H9 (cell line): ENCODE results near the gene TMC2. TPM values are rescaled to one million over a fixed set of nuclear protein-coding genes. Genes with fewer than 3 reads are reported as not detected.

Experiments used
- DNase-seq: peaks from one replicate; pipeline ENCODE4 v3.0.0-alpha.2; 2017
- H2AFZ ChIP-seq: one replicate; pipeline ENCODE4 v1.6.1; 2013; ENCODE audit warnings: mild to moderate bottlenecking, low read length, control low read depth, moderate library complexity
- H2AK5ac ChIP-seq: 2 replicates; pipeline ENCODE4 v1.6.1; 2013; ENCODE audit warnings: low read length, control low read depth, mixed read lengths; ENCODE audit not compliant: insufficient read length
- H2BK120ac ChIP-seq: one replicate; pipeline ENCODE4 v1.6.1; 2013; ENCODE audit warnings: low read depth, mild to moderate bottlenecking, low read length, control low read depth, inconsistent platforms; ENCODE audit not compliant: poor library complexity, severe bottlenecking
- H2BK12ac ChIP-seq: 2 replicates; pipeline ENCODE4 v1.6.1; 2013; ENCODE audit warnings: low read length, control low read depth, mixed read lengths, low read depth; ENCODE audit not compliant: insufficient read length
- H2BK15ac ChIP-seq: 2 replicates; pipeline ENCODE4 v1.6.1; 2013; ENCODE audit warnings: low read depth, low read length, control low read depth
- H2BK20ac ChIP-seq: one replicate; pipeline ENCODE4 v1.6.1; 2013; ENCODE audit warnings: low read depth, mild to moderate bottlenecking, low read length, control low read depth, inconsistent platforms; ENCODE audit not compliant: poor library complexity, severe bottlenecking
- H2BK5ac ChIP-seq: 2 replicates; pipeline ENCODE4 v1.6.1; 2013; ENCODE audit warnings: low read length, control low read depth, mixed read lengths; ENCODE audit not compliant: insufficient read length
- H3K14ac ChIP-seq: 2 replicates; pipeline ENCODE4 v1.6.1; 2013; ENCODE audit warnings: low read length, control low read depth; ENCODE audit not compliant: insufficient read depth
- H3K18ac ChIP-seq: 2 replicates; pipeline ENCODE4 v1.6.1; 2013; ENCODE audit warnings: low read depth, mild to moderate bottlenecking, mixed read lengths, low read length, control low read depth; ENCODE audit not compliant: insufficient read length
- H3K23ac ChIP-seq: 2 replicates; pipeline ENCODE4 v1.6.1; 2013; ENCODE audit warnings: low read length, control low read depth, mixed read lengths, low read depth; ENCODE audit not compliant: insufficient read length
- H3K23me2 ChIP-seq: 2 replicates; pipeline ENCODE4 v1.6.1; 2013; ENCODE audit warnings: low read depth, mild to moderate bottlenecking, mixed read lengths, low read length, control low read depth; ENCODE audit not compliant: insufficient read length, poor library complexity, severe bottlenecking
- H3K27ac ChIP-seq: 2 replicates; pipeline ENCODE4 v1.5.1; 2013; ENCODE audit warnings: low read length, control low read depth, mixed read lengths, low read depth; ENCODE audit not compliant: insufficient read length
- H3K27me3 ChIP-seq: 2 replicates; pipeline ENCODE4 v1.6.1; 2013; ENCODE audit warnings: low read length, control low read depth, inconsistent platforms; ENCODE audit not compliant: insufficient read depth
- H3K4ac ChIP-seq: 2 replicates; pipeline ENCODE4 v1.6.1; 2013; ENCODE audit warnings: low read depth, mild to moderate bottlenecking, control low read depth, inconsistent platforms, low read length, moderate library complexity
- H3K4me1 ChIP-seq: 2 replicates; pipeline ENCODE4 v1.6.1; 2013; ENCODE audit warnings: low read length, control low read depth, inconsistent platforms; ENCODE audit not compliant: insufficient read depth
- H3K4me2 ChIP-seq: 2 replicates; pipeline ENCODE4 v1.6.1; 2013; ENCODE audit warnings: low read length, control low read depth, mixed read lengths; ENCODE audit not compliant: insufficient read length, insufficient read depth
- H3K56ac ChIP-seq: 2 replicates; pipeline ENCODE4 v1.6.1; 2013; ENCODE audit warnings: low read depth, mild to moderate bottlenecking, mixed read lengths, low read length, control low read depth; ENCODE audit not compliant: insufficient read length
- H3K79me1 ChIP-seq: 2 replicates; pipeline ENCODE4 v1.6.1; 2013; ENCODE audit warnings: low read depth, mild to moderate bottlenecking, moderate library complexity, low read length, control low read depth, inconsistent platforms; ENCODE audit not compliant: insufficient read depth, poor library complexity, severe bottlenecking
- H3K79me2 ChIP-seq: 2 replicates; pipeline ENCODE4 v1.6.1; 2013; ENCODE audit warnings: low read length, control low read depth, inconsistent platforms; ENCODE audit not compliant: insufficient read depth
- H3K9ac ChIP-seq: 2 replicates; pipeline ENCODE4 v1.6.1; 2013; ENCODE audit warnings: low read length, control low read depth, mixed read lengths; ENCODE audit not compliant: insufficient read length; ENCODE audit errors: extremely low read depth
- H3K9me3 ChIP-seq: one replicate; pipeline ENCODE4 v1.6.1; 2013; ENCODE audit warnings: low read depth, low read length, inconsistent platforms; ENCODE audit not compliant: control insufficient read depth
- H3T11ph ChIP-seq: one replicate; pipeline ENCODE4 v1.6.1; 2013; ENCODE audit warnings: mild to moderate bottlenecking, low read length, control low read depth, inconsistent platforms
- H4K20me1 ChIP-seq: one replicate; pipeline ENCODE4 v1.6.1; 2013; ENCODE audit not compliant: control insufficient read depth, insufficient read length, insufficient read depth
- H4K5ac ChIP-seq: 2 replicates; pipeline ENCODE4 v1.6.1; 2013; ENCODE audit warnings: low read depth, mild to moderate bottlenecking, mixed read lengths, low read length, control low read depth; ENCODE audit not compliant: insufficient read length
- H4K8ac ChIP-seq: replicated peaks from 2 replicates; pipeline ENCODE4 v1.6.1; 2013; ENCODE audit warnings: low read length, control low read depth, mixed read lengths, low read depth; ENCODE audit not compliant: insufficient read length
- H4K91ac ChIP-seq: 2 replicates; pipeline ENCODE4 v1.6.1; 2013; ENCODE audit warnings: low read depth, mild to moderate bottlenecking, moderate library complexity, mixed read lengths, low read length, control low read depth; ENCODE audit not compliant: insufficient read length
- H3K27ac Mint-ChIP-seq, 3 experiments: 2 replicates in 2 of 3; 3 replicates in 1 of 3; pipeline ENCODE4 v1.8.0; 2020 to 2021; ENCODE audit warnings: mixed read lengths in 3 of 3, mild to moderate bottlenecking in 1 of 3, moderate library complexity in 1 of 3
- H3K27me3 Mint-ChIP-seq: 2 replicates; pipeline ENCODE4 v1.8.0; 2021; ENCODE audit warnings: low read depth, mild to moderate bottlenecking, moderate library complexity, mixed read lengths
- H3K36me3 Mint-ChIP-seq, 3 experiments: 2 replicates in 2 of 3; 3 replicates in 1 of 3; pipeline ENCODE4 v1.8.0; 2020 to 2021; ENCODE audit warnings: low read depth in 3 of 3, mixed read lengths in 3 of 3; ENCODE audit not compliant: insufficient read depth in 1 of 3
- H3K4me1 Mint-ChIP-seq, 2 experiments: 2 replicates each; pipeline ENCODE4 v1.8.0; 2020; ENCODE audit warnings: mixed read lengths in 2 of 2
- H3K4me3 Mint-ChIP-seq, 2 experiments: 2 replicates in 1 of 2; 3 replicates in 1 of 2; pipeline ENCODE4 v1.8.0; 2020 to 2021; ENCODE audit warnings: mild to moderate bottlenecking in 2 of 2, mixed read lengths in 2 of 2, moderate library complexity in 1 of 2
- H3K9me3 Mint-ChIP-seq, 2 experiments: 2 replicates in 1 of 2; 3 replicates in 1 of 2; pipeline ENCODE4 v1.8.0; 2020; ENCODE audit warnings: mild to moderate bottlenecking in 2 of 2, mixed read lengths in 2 of 2, moderate library complexity in 1 of 2
- CTCF ChIP-seq: fragments of 200-600 bp; sonication (generic); conservative IDR thresholded peaks from 3 replicates; pipeline ENCODE4 v1.8.0; 2021; ENCODE audit warnings: antibody characterized with exemption, mild to moderate bottlenecking
- WGBS: extraction: QIAGEN DNeasy Blood & Tissue Kit; methylation state at CpG from one replicate; pipeline ENCODE4 v1.1.7; 2013; ENCODE audit warnings: missing lambda C conversion rate, low lambda C conversion rate, mixed read lengths; ENCODE audit not compliant: insufficient read length; ENCODE audit errors: extremely low coverage; 5-methylcytosine and 5-hydroxymethylcytosine counted together
- total RNA-seq: library from RNA; stranded (reverse); gene quantifications from 2 replicates; pipeline ENCODE4 v1.2.1, GENCODE V29; 2021

Gene TMC2
- total RNA-seq, 1 experiment from 2014 or later, result not detected

GRCh38 chr20:2610941-2611720, 74.8 kb downstream of the TMC2 start:
- no peaks in the 10 kb centered on the region for H3K4me1 ChIP-seq
- H3K23me2 ChIP-seq, result no peaks in the 10 kb centered on the region
- no peak overlapping the region for H3K56ac ChIP-seq
- H3K23ac ChIP-seq, result no peak overlapping the region
- Mint-ChIP-seq H3K36me3 (peaks cover 0 to 7% (median 3%) of the 10 kb centered on the region in 3 experiments; a peak in 3 of 7 replicates), H3K9me3 (peaks cover 17 to 18% of the 10 kb centered on the region in 2 experiments), H3K4me3 (no peak overlapping the region; a peak in 1 of 5 replicates), H3K27me3 (peaks cover 31% of the 10 kb centered on the region), H3K27ac (no peak overlapping the region; a peak in 1 of 7 replicates), H3K4me1 (no peaks in the 10 kb centered on the region)
- H3K4ac ChIP-seq, result no peak overlapping the region
- H2BK12ac ChIP-seq, result no peak overlapping the region
- H2BK20ac ChIP-seq, result no peak overlapping the region
- no peak overlapping the region for H3K27ac ChIP-seq
- no peak overlapping the region for H3K18ac ChIP-seq
- no peak overlapping the region for H3T11ph ChIP-seq
- no peak overlapping the region for H4K5ac ChIP-seq
- no peak for TF ChIP-seq CTCF
- H4K91ac ChIP-seq, result no peak overlapping the region
- H2BK15ac ChIP-seq, result no peak overlapping the region
- no peaks in the 10 kb centered on the region for H3K79me1 ChIP-seq
- no peaks in the 10 kb centered on the region for H3K79me2 ChIP-seq
- H3K4me2 ChIP-seq, result no peak overlapping the region
- no peak overlapping the region for H2AFZ ChIP-seq
- DNase-seq, result no peak
- WGBS, result no CpG with 5 or more reads among the region's 6 CpGs
- H2AK5ac ChIP-seq, result no peak overlapping the region
- no peaks in the 10 kb centered on the region for H3K27me3 ChIP-seq
- no peak overlapping the region for H4K8ac ChIP-seq
- H3K14ac ChIP-seq, result no peak overlapping the region; the same call in 1 of the 2 replicates
- H3K9ac ChIP-seq, result no peak overlapping the region
- no peak overlapping the region for H2BK120ac ChIP-seq
- H3K9me3 ChIP-seq, result peaks cover 5% of the 10 kb centered on the region
- H4K20me1 ChIP-seq, result no peaks in the 10 kb centered on the region
- no peak overlapping the region for H2BK5ac ChIP-seq
